H9 (cell line): ENCODE results near the gene PDE1A. TPM values are rescaled to one million over a fixed set of nuclear protein-coding genes. Genes with fewer than 3 reads are reported as not detected.

Source experiments
- DNase-seq: peaks from one replicate; pipeline ENCODE4 v3.0.0-alpha.2; 2017
- H2AFZ ChIP-seq: one replicate; pipeline ENCODE4 v1.6.1; 2013; ENCODE audit warnings: mild to moderate bottlenecking, low read length, control low read depth, moderate library complexity
- H2AK5ac ChIP-seq: 2 replicates; pipeline ENCODE4 v1.6.1; 2013; ENCODE audit warnings: low read length, control low read depth, mixed read lengths; ENCODE audit not compliant: insufficient read length
- H2BK120ac ChIP-seq: one replicate; pipeline ENCODE4 v1.6.1; 2013; ENCODE audit warnings: low read depth, mild to moderate bottlenecking, low read length, control low read depth, inconsistent platforms; ENCODE audit not compliant: poor library complexity, severe bottlenecking
- H2BK12ac ChIP-seq: 2 replicates; pipeline ENCODE4 v1.6.1; 2013; ENCODE audit warnings: low read length, control low read depth, mixed read lengths, low read depth; ENCODE audit not compliant: insufficient read length
- H2BK15ac ChIP-seq: 2 replicates; pipeline ENCODE4 v1.6.1; 2013; ENCODE audit warnings: low read depth, low read length, control low read depth
- H2BK20ac ChIP-seq: one replicate; pipeline ENCODE4 v1.6.1; 2013; ENCODE audit warnings: low read depth, mild to moderate bottlenecking, low read length, control low read depth, inconsistent platforms; ENCODE audit not compliant: poor library complexity, severe bottlenecking
- H2BK5ac ChIP-seq: 2 replicates; pipeline ENCODE4 v1.6.1; 2013; ENCODE audit warnings: low read length, control low read depth, mixed read lengths; ENCODE audit not compliant: insufficient read length
- H3K14ac ChIP-seq: 2 replicates; pipeline ENCODE4 v1.6.1; 2013; ENCODE audit warnings: low read length, control low read depth; ENCODE audit not compliant: insufficient read depth
- H3K18ac ChIP-seq: 2 replicates; pipeline ENCODE4 v1.6.1; 2013; ENCODE audit warnings: low read depth, mild to moderate bottlenecking, mixed read lengths, low read length, control low read depth; ENCODE audit not compliant: insufficient read length
- H3K23ac ChIP-seq: 2 replicates; pipeline ENCODE4 v1.6.1; 2013; ENCODE audit warnings: low read length, control low read depth, mixed read lengths, low read depth; ENCODE audit not compliant: insufficient read length
- H3K23me2 ChIP-seq: 2 replicates; pipeline ENCODE4 v1.6.1; 2013; ENCODE audit warnings: low read depth, mild to moderate bottlenecking, mixed read lengths, low read length, control low read depth; ENCODE audit not compliant: insufficient read length, poor library complexity, severe bottlenecking
- H3K27ac ChIP-seq: 2 replicates; pipeline ENCODE4 v1.5.1; 2013; ENCODE audit warnings: low read length, control low read depth, mixed read lengths, low read depth; ENCODE audit not compliant: insufficient read length
- H3K27me3 ChIP-seq: 2 replicates; pipeline ENCODE4 v1.6.1; 2013; ENCODE audit warnings: low read length, control low read depth, inconsistent platforms; ENCODE audit not compliant: insufficient read depth
- H3K4ac ChIP-seq: 2 replicates; pipeline ENCODE4 v1.6.1; 2013; ENCODE audit warnings: low read depth, mild to moderate bottlenecking, control low read depth, inconsistent platforms, low read length, moderate library complexity
- H3K4me1 ChIP-seq: 2 replicates; pipeline ENCODE4 v1.6.1; 2013; ENCODE audit warnings: low read length, control low read depth, inconsistent platforms; ENCODE audit not compliant: insufficient read depth
- H3K4me2 ChIP-seq: 2 replicates; pipeline ENCODE4 v1.6.1; 2013; ENCODE audit warnings: low read length, control low read depth, mixed read lengths; ENCODE audit not compliant: insufficient read length, insufficient read depth
- H3K56ac ChIP-seq: 2 replicates; pipeline ENCODE4 v1.6.1; 2013; ENCODE audit warnings: low read depth, mild to moderate bottlenecking, mixed read lengths, low read length, control low read depth; ENCODE audit not compliant: insufficient read length
- H3K79me1 ChIP-seq: 2 replicates; pipeline ENCODE4 v1.6.1; 2013; ENCODE audit warnings: low read depth, mild to moderate bottlenecking, moderate library complexity, low read length, control low read depth, inconsistent platforms; ENCODE audit not compliant: insufficient read depth, poor library complexity, severe bottlenecking
- H3K79me2 ChIP-seq: 2 replicates; pipeline ENCODE4 v1.6.1; 2013; ENCODE audit warnings: low read length, control low read depth, inconsistent platforms; ENCODE audit not compliant: insufficient read depth
- H3K9ac ChIP-seq: 2 replicates; pipeline ENCODE4 v1.6.1; 2013; ENCODE audit warnings: low read length, control low read depth, mixed read lengths; ENCODE audit not compliant: insufficient read length; ENCODE audit errors: extremely low read depth
- H3K9me3 ChIP-seq: one replicate; pipeline ENCODE4 v1.6.1; 2013; ENCODE audit warnings: low read depth, low read length, inconsistent platforms; ENCODE audit not compliant: control insufficient read depth
- H3T11ph ChIP-seq: one replicate; pipeline ENCODE4 v1.6.1; 2013; ENCODE audit warnings: mild to moderate bottlenecking, low read length, control low read depth, inconsistent platforms
- H4K20me1 ChIP-seq: one replicate; pipeline ENCODE4 v1.6.1; 2013; ENCODE audit not compliant: control insufficient read depth, insufficient read length, insufficient read depth
- H4K5ac ChIP-seq: 2 replicates; pipeline ENCODE4 v1.6.1; 2013; ENCODE audit warnings: low read depth, mild to moderate bottlenecking, mixed read lengths, low read length, control low read depth; ENCODE audit not compliant: insufficient read length
- H4K8ac ChIP-seq: replicated peaks from 2 replicates; pipeline ENCODE4 v1.6.1; 2013; ENCODE audit warnings: low read length, control low read depth, mixed read lengths, low read depth; ENCODE audit not compliant: insufficient read length
- H4K91ac ChIP-seq: 2 replicates; pipeline ENCODE4 v1.6.1; 2013; ENCODE audit warnings: low read depth, mild to moderate bottlenecking, moderate library complexity, mixed read lengths, low read length, control low read depth; ENCODE audit not compliant: insufficient read length
- H3K27ac Mint-ChIP-seq, 3 experiments: 2 replicates in 2 of 3; 3 replicates in 1 of 3; pipeline ENCODE4 v1.8.0; 2020 to 2021; ENCODE audit warnings: mixed read lengths in 3 of 3, mild to moderate bottlenecking in 1 of 3, moderate library complexity in 1 of 3
- H3K27me3 Mint-ChIP-seq: 2 replicates; pipeline ENCODE4 v1.8.0; 2021; ENCODE audit warnings: low read depth, mild to moderate bottlenecking, moderate library complexity, mixed read lengths
- H3K36me3 Mint-ChIP-seq, 3 experiments: 2 replicates in 2 of 3; 3 replicates in 1 of 3; pipeline ENCODE4 v1.8.0; 2020 to 2021; ENCODE audit warnings: low read depth in 3 of 3, mixed read lengths in 3 of 3; ENCODE audit not compliant: insufficient read depth in 1 of 3
- H3K4me1 Mint-ChIP-seq, 2 experiments: 2 replicates each; pipeline ENCODE4 v1.8.0; 2020; ENCODE audit warnings: mixed read lengths in 2 of 2
- H3K4me3 Mint-ChIP-seq, 2 experiments: 2 replicates in 1 of 2; 3 replicates in 1 of 2; pipeline ENCODE4 v1.8.0; 2020 to 2021; ENCODE audit warnings: mild to moderate bottlenecking in 2 of 2, mixed read lengths in 2 of 2, moderate library complexity in 1 of 2
- H3K9me3 Mint-ChIP-seq, 2 experiments: 2 replicates in 1 of 2; 3 replicates in 1 of 2; pipeline ENCODE4 v1.8.0; 2020; ENCODE audit warnings: mild to moderate bottlenecking in 2 of 2, mixed read lengths in 2 of 2, moderate library complexity in 1 of 2
- WGBS: extraction: QIAGEN DNeasy Blood & Tissue Kit; methylation state at CpG from one replicate; pipeline ENCODE4 v1.1.7; 2013; ENCODE audit warnings: missing lambda C conversion rate, low lambda C conversion rate, mixed read lengths; ENCODE audit not compliant: insufficient read length; ENCODE audit errors: extremely low coverage; 5-methylcytosine and 5-hydroxymethylcytosine counted together
- total RNA-seq: library from RNA; stranded (reverse); gene quantifications from 2 replicates; pipeline ENCODE4 v1.2.1, GENCODE V29; 2021
- TF ChIP-seq, protein P1 (sequence below): fragments of 200-600 bp; sonication (generic); conservative IDR thresholded peaks from 3 replicates; pipeline ENCODE4 v1.8.0; 2021; ENCODE audit warnings: antibody characterized with exemption, mild to moderate bottlenecking

PDE1A gene
- total RNA-seq, 1 experiment from 2014 or later = 0.11 TPM

DNA sequence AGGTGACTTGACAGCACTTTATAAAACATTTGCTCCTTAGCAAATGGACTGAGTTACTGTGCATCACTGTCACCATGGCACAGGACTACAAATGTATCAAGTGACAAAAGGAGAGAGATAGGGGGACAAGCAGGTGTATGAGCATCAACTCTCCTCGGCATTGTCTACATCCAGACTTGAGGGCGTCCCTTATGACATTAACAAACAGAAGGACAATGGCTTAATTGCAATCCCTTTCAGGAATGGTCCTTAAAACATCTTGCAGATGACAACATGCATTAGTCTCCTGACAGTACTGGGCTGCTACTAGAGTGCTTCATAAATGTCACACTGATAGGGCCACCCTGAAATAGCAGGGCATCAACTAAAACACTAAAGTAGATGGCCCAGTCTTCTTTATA, 198.8 kb downstream of the PDE1A start:
- H3K4me3 Mint-ChIP-seq = no peak overlapping the region
- H3K23ac ChIP-seq = no peak overlapping the region
- DNase-seq = no peak
- TF ChIP-seq, protein P1, sequence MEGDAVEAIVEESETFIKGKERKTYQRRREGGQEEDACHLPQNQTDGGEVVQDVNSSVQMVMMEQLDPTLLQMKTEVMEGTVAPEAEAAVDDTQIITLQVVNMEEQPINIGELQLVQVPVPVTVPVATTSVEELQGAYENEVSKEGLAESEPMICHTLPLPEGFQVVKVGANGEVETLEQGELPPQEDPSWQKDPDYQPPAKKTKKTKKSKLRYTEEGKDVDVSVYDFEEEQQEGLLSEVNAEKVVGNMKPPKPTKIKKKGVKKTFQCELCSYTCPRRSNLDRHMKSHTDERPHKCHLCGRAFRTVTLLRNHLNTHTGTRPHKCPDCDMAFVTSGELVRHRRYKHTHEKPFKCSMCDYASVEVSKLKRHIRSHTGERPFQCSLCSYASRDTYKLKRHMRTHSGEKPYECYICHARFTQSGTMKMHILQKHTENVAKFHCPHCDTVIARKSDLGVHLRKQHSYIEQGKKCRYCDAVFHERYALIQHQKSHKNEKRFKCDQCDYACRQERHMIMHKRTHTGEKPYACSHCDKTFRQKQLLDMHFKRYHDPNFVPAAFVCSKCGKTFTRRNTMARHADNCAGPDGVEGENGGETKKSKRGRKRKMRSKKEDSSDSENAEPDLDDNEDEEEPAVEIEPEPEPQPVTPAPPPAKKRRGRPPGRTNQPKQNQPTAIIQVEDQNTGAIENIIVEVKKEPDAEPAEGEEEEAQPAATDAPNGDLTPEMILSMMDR = no peak
- H2BK15ac ChIP-seq = no peak overlapping the region
- no peaks in the 10 kb centered on the region for H3K9me3 ChIP-seq
- H4K8ac ChIP-seq = no peak overlapping the region
- no peak overlapping the region for H2BK20ac ChIP-seq
- no peaks in the 10 kb centered on the region for H3K27me3 Mint-ChIP-seq
- no peak overlapping the region for H3K56ac ChIP-seq
- H4K20me1 ChIP-seq = no peaks in the 10 kb centered on the region
- no peaks in the 10 kb centered on the region for H3K23me2 ChIP-seq
- H3K36me3 Mint-ChIP-seq = no peaks in the 10 kb centered on the region
- H4K5ac ChIP-seq = no peak overlapping the region
- H3K27ac ChIP-seq = no peak overlapping the region
- H3K27ac Mint-ChIP-seq = no peak overlapping the region
- no peak overlapping the region for H3K4me2 ChIP-seq
- no peaks in the 10 kb centered on the region for H3K4me1 ChIP-seq
- no peak overlapping the region for H3K18ac ChIP-seq
- H3K27me3 ChIP-seq = no peaks in the 10 kb centered on the region
- no peak overlapping the region for H2AFZ ChIP-seq
- H3K4ac ChIP-seq = no peak overlapping the region
- no peaks in the 10 kb centered on the region for H3K9me3 Mint-ChIP-seq
- H3K4me1 Mint-ChIP-seq = no peaks in the 10 kb centered on the region
- H2BK12ac ChIP-seq = no peak overlapping the region
- no peak overlapping the region for H3T11ph ChIP-seq
- no peak overlapping the region for H2BK5ac ChIP-seq
- no peak overlapping the region for H2AK5ac ChIP-seq
- no peaks in the 10 kb centered on the region for H3K79me2 ChIP-seq
- no peak overlapping the region for H3K14ac ChIP-seq
- WGBS = no CpG with 5 or more reads among the region's 2 CpGs
- H3K9ac ChIP-seq = no peak overlapping the region
- no peaks in the 10 kb centered on the region for H3K79me1 ChIP-seq
- no peak overlapping the region for H2BK120ac ChIP-seq
- no peak overlapping the region for H4K91ac ChIP-seq
